Left ventricle myocardium inferior (tissue), 1 donor: ENCODE data around the gene NECTIN1. TPM values are rescaled to one million over a fixed set of nuclear protein-coding genes. Genes with fewer than 3 reads are reported as not detected.
A peak's percentile ranks its signal among the peaks of the same experiment; 100 is the strongest.

Source experiments
- DNase-seq: peaks from one replicate; pipeline ENCODE4 v3.0.0-alpha.2; 2020
- H3K27ac ChIP-seq: fragments of 200-600 bp; replicated peaks from 2 replicates; pipeline ENCODE4 v1.8.0; 2021
- H3K27me3 ChIP-seq: fragments of 200-600 bp; 2 replicates; pipeline ENCODE4 v1.8.0; 2021; ENCODE audit warnings: low read depth
- H3K36me3 ChIP-seq: fragments of 200-600 bp; 2 replicates; pipeline ENCODE4 v1.8.0; 2021
- H3K4me1 ChIP-seq: fragments of 200-600 bp; 2 replicates; pipeline ENCODE4 v1.8.0; 2021
- H3K4me3 ChIP-seq: fragments of 200-600 bp; 2 replicates; pipeline ENCODE4 v1.8.0; 2021; ENCODE audit warnings: mild to moderate bottlenecking, moderate library complexity
- H3K9me3 ChIP-seq: fragments of 200-600 bp; replicated peaks from 2 replicates; pipeline ENCODE4 v1.8.0; 2021
- CTCF ChIP-seq: fragments of 200-600 bp; IDR thresholded peaks from 2 replicates; pipeline ENCODE4 v1.8.0; 2021; ENCODE audit warnings: antibody characterized with exemption, mild to moderate bottlenecking, borderline replicate concordance
- intact Hi-C: fragments of 100-400 bp; cut with micrococcal nuclease; formaldehyde crosslinking; loops from one replicate; pipeline ENCODE4 v1.11.0; 2022
- total RNA-seq: library from RNA; stranded (reverse); fragmentation: NEBNext Ultra II Directional; extraction: Animal tissue kit (Norgen Biotek cat#: 25700); gene quantifications from one replicate; pipeline ENCODE4 v1.2.1, GENCODE V29; 2021
- donor health status: DM: no; HTN: yes; CAD: no; lungs with severe emphysema.

The NECTIN1 gene
- total RNA-seq, 1 donor from 2014 or later: 22.9 TPM

- H3K36me3 ChIP-seq: no peaks in the 10 kb centered on the region
These were observed 35.3 kb upstream of the NECTIN1 start for GRCh38 chr11:119764108-119764868.

GRCh38 chr11:119763071-119763728, 34.2 kb upstream of the NECTIN1 start:
- peaks cover 9% of the 10 kb centered on the region for H3K27me3 ChIP-seq
- H3K27ac ChIP-seq: no peak overlapping the region
- H3K4me3 ChIP-seq: no peak overlapping the region
- intact Hi-C loops: no loop called here
- peaks cover 19% of the 10 kb centered on the region for H3K9me3 ChIP-seq
- no peak for TF ChIP-seq CTCF
- DNase-seq: no peak
- H3K36me3 ChIP-seq: no peaks in the 10 kb centered on the region
- peaks cover 10% of the 10 kb centered on the region for H3K4me1 ChIP-seq

More at GRCh38 chr11:119764108-119764868, 35.3 kb upstream of the NECTIN1 start:
- TF ChIP-seq CTCF: no peak
- peaks cover 10% of the 10 kb centered on the region for H3K4me1 ChIP-seq
- no peak overlapping the region for H3K4me3 ChIP-seq
- peak; percentile 52 for DNase-seq
- intact Hi-C loops: no loop called here
- peaks cover 19% of the 10 kb centered on the region for H3K9me3 ChIP-seq
- H3K27ac ChIP-seq: peak overlapping the region; percentile 44
- H3K27me3 ChIP-seq: peaks cover 9% of the 10 kb centered on the region

GRCh38 chr11:119759747-119760412, 30.9 kb upstream of the NECTIN1 start:
- intact Hi-C loops: no loop called here
- DNase-seq: no peak

GRCh38 chr11:119759324-119759723, 30.3 kb upstream of the NECTIN1 start:
- H3K27ac ChIP-seq: no peak overlapping the region
- H3K4me3 ChIP-seq: no peak overlapping the region
- no peaks in the 10 kb centered on the region for H3K27me3 ChIP-seq
- H3K36me3 ChIP-seq: no peaks in the 10 kb centered on the region
- H3K4me1 ChIP-seq: peaks cover 5% of the 10 kb centered on the region
- no peak for DNase-seq
- intact Hi-C loops: no loop called here
- no peaks in the 10 kb centered on the region for H3K9me3 ChIP-seq
- no peak for TF ChIP-seq CTCF

More at GRCh38 chr11:119759747-119760412, 30.9 kb upstream of the NECTIN1 start:
- H3K4me1 ChIP-seq: peaks cover 9% of the 10 kb centered on the region
- H3K4me3 ChIP-seq: no peak overlapping the region
- no peaks in the 10 kb centered on the region for H3K36me3 ChIP-seq
- no peak overlapping the region for H3K27ac ChIP-seq
- H3K9me3 ChIP-seq: no peaks in the 10 kb centered on the region
- H3K27me3 ChIP-seq: no peaks in the 10 kb centered on the region
- no peak for TF ChIP-seq CTCF

GRCh38 chr11:119758291-119758690, 29.3 kb upstream of the NECTIN1 start:
- no peak for DNase-seq
- intact Hi-C loops: no loop called here
- H3K4me3 ChIP-seq: no peak overlapping the region
- no peak for TF ChIP-seq CTCF
- no peak overlapping the region for H3K27ac ChIP-seq
- no peaks in the 10 kb centered on the region for H3K9me3 ChIP-seq
- peaks cover 8% of the 10 kb centered on the region for H3K4me1 ChIP-seq
- no peaks in the 10 kb centered on the region for H3K27me3 ChIP-seq
- no peaks in the 10 kb centered on the region for H3K36me3 ChIP-seq
